Endothelial cell (in vitro differentiated cells): ENCODE data around the gene KIAA1586. TPM values are rescaled to one million over a fixed set of nuclear protein-coding genes. Genes with fewer than 3 reads are reported as not detected.
"Not testable (repeated sequence)": the region's sequence is repeated elsewhere in the genome, so short reads cannot be mapped to it uniquely, and the experiment has no call there.

ENCODE experiments used
- DNase-seq: peaks from one replicate; pipeline ENCODE4 v3.0.0; 2021; ENCODE audit warnings: low spot score
- H3K27ac Mint-ChIP-seq: one replicate; pipeline ENCODE4 v1.8.0; 2021; ENCODE audit warnings: mixed read lengths, inconsistent platforms; ENCODE audit not compliant: unreplicated experiment
- H3K27me3 Mint-ChIP-seq: one replicate; pipeline ENCODE4 v1.8.0; 2021; ENCODE audit warnings: mild to moderate bottlenecking, moderate library complexity, mixed read lengths, inconsistent platforms; ENCODE audit not compliant: unreplicated experiment
- H3K36me3 Mint-ChIP-seq: one replicate; pipeline ENCODE4 v1.8.0; 2021; ENCODE audit warnings: mild to moderate bottlenecking, low read depth, mixed read lengths, inconsistent platforms; ENCODE audit not compliant: unreplicated experiment
- H3K4me1 Mint-ChIP-seq: one replicate; pipeline ENCODE4 v1.8.0; 2021; ENCODE audit warnings: mild to moderate bottlenecking, mixed read lengths, inconsistent platforms; ENCODE audit not compliant: unreplicated experiment
- H3K4me3 Mint-ChIP-seq: one replicate; pipeline ENCODE4 v1.8.0; 2021; ENCODE audit warnings: mild to moderate bottlenecking, mixed read lengths, inconsistent platforms; ENCODE audit not compliant: unreplicated experiment
- H3K9me3 Mint-ChIP-seq: one replicate; pipeline ENCODE4 v1.8.0; 2021; ENCODE audit warnings: mixed read lengths, inconsistent platforms; ENCODE audit not compliant: unreplicated experiment
- CTCF ChIP-seq: fragments of 200-600 bp; sonication (generic); IDR thresholded peaks from one replicate; pipeline ENCODE4 v1.5.0; 2021; ENCODE audit warnings: antibody characterized with exemption; ENCODE audit not compliant: unreplicated experiment
- total RNA-seq: library from RNA; stranded (reverse); fragmentation: NEBNext Ultra II Directional; extraction: Animal tissue kit (Norgen Biotek cat#: 25700); gene quantifications from one replicate; pipeline ENCODE4 v1.2.1, GENCODE V29; 2021; ENCODE audit not compliant: unreplicated experiment

The KIAA1586 gene
- total RNA-seq, 1 donor from 2014 or later = 44.3 TPM

DNA sequence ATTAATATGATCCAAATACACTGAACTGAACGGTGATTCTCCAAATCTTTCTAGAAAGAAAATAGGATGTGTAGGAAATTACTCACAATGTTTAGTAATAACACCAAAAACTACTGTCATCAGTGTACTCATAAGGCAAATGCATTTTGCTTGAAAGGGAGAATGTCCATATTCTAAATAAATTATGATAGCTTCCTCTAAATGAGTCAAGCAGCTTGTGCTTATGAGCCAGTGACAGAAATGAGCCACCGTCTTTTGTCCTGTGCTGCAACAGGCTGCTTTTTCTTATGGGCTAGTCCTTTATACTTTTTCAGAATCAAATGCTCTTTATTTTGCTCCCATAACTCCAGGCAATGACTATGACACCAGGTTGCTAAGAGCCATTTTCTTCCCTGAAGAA lies 39.0 kb downstream of the KIAA1586 start:
- Mint-ChIP-seq H3K27me3 (peaks cover 2% of the 10 kb centered on the region), H3K4me1 (peaks cover 34% of the 10 kb centered on the region), H3K27ac (no peak overlapping the region), H3K36me3 (peaks cover 10% of the 10 kb centered on the region), H3K4me3 (no peak overlapping the region), H3K9me3 (no peaks in the 10 kb centered on the region)
- DNase-seq = no peak
- no peak for TF ChIP-seq CTCF

GRCh38 chr6:57086843-57087242 lies 40.4 kb downstream of the KIAA1586 start:
- Mint-ChIP-seq H3K36me3 (peaks cover 11% of the 10 kb centered on the region), H3K4me3 (no peak overlapping the region), H3K9me3 (no peaks in the 10 kb centered on the region), H3K27ac (no peak overlapping the region), H3K27me3 (peaks cover 2% of the 10 kb centered on the region), H3K4me1 (peaks cover 39% of the 10 kb centered on the region)
- no peak for TF ChIP-seq CTCF
- no peak for DNase-seq

DNA sequence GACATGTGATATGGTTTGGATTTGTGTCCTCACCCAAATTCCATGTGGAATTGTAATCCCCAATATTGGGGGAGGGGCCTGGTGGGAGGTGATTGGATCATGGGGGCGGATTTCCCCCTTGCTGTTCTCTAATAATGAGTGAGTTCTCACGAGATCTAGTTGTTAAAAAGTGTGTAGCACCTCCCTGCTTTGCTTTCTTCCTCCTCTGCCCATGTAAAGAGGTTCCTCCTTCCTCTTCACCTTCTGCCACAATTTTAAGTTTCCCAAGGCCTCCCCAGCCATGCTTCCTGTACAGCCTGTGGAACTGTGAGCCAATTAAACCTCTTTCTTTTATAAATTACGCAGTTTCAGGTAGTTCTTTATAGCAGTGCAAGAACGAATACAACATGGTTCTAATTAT lies 41.4 kb downstream of the KIAA1586 start:
- Mint-ChIP-seq H3K4me3 (peak overlapping the region; percentile 75), H3K9me3 (no peaks in the 10 kb centered on the region), H3K36me3 (peaks cover 16% of the 10 kb centered on the region), H3K4me1 (peaks cover 36% of the 10 kb centered on the region), H3K27me3 (peaks cover 2% of the 10 kb centered on the region), H3K27ac (peak overlapping the region; percentile 94)
- no peak for DNase-seq
- no peak for TF ChIP-seq CTCF

DNA sequence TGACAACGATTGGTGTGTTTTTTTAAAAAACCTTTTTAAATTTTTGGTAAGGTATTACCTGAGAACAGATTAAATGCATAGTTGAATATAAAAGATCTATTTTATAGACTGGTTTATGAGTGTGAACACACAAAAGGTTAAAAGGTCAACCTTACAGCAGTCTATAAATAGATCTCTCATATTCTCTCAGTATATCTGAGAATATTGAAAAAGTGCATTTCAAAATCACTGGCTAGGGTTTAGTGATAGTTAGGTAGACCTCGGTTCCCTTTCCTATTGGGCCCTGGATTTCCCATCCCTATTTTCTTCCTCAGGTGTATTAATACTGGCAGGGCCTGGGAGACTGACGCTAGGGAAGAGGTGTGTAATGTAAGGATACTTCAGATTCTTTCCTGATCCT lies 42.8 kb downstream of the KIAA1586 start:
- H3K9me3 Mint-ChIP-seq = no peaks in the 10 kb centered on the region
- no peak for DNase-seq
- TF ChIP-seq CTCF = no peak
- H3K4me3 Mint-ChIP-seq = peak overlapping the region; percentile 93
- H3K27me3 Mint-ChIP-seq = peaks cover 2% of the 10 kb centered on the region
- peaks cover 21% of the 10 kb centered on the region for H3K36me3 Mint-ChIP-seq
- peaks cover 40% of the 10 kb centered on the region for H3K4me1 Mint-ChIP-seq
- peak overlapping the region; percentile 91 for H3K27ac Mint-ChIP-seq

GRCh38 chr6:57089687-57090457 lies 43.4 kb downstream of the KIAA1586 start, which contains the start of gene ZNF451:
Gene ZNF451, plus strand, starts transcription at chr6:57090188. Its CDS starts 66 bp downstream, at chr6:57090254.
- Mint-ChIP-seq H3K36me3 (peaks cover 23% of the 10 kb centered on the region), H3K27me3 (peaks cover 2% of the 10 kb centered on the region), H3K27ac (peak within 1 kb of the TSS; percentile 91), H3K4me3 (peak within 1 kb of the TSS; percentile 93), H3K9me3 (no peaks in the 10 kb centered on the region), H3K4me1 (peaks cover 41% of the 10 kb centered on the region)
- DNase-seq = peak; percentile 99
- no peak for TF ChIP-seq CTCF

DNA sequence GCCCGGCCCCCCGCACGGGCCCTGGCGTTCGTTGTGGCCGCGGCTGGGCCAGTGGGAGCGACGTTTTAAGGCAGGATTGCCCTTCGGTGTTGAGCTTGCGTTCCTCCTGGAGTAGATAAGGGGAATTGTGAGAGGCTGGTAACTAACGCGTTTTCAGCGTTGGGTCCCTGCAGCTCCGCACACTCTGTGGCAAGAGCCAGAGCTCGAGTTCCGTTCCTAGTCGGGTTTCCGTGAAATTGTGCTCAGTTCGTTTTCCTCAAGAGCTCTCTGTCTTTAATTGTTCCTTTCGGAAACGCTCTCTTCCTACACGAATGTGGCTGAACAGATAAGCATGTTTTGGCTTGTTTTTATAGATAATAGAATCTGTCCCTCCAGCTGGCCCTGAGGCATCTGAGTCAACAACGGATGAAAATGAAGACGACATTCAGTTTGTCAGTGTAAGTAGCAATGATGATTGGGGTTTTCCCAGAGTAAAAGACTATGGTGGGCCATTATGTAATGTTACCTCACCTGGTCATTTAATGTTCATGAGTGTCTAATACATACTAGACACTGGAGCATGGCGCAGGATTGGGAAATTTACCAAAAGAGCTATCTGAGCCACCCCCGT lies 44.1 kb downstream of the KIAA1586 start:
- not testable (repeated sequence) for H3K27ac Mint-ChIP-seq, DNase-seq, H3K4me3 Mint-ChIP-seq, H3K9me3 Mint-ChIP-seq, H3K27me3 Mint-ChIP-seq
- H3K4me1 Mint-ChIP-seq = peaks cover 43% of the 10 kb centered on the region
- H3K36me3 Mint-ChIP-seq = peaks cover 26% of the 10 kb centered on the region

GRCh38 chr6:57091375-57091774 lies 44.9 kb downstream of the KIAA1586 start:
- H3K4me1 Mint-ChIP-seq = peaks cover 43% of the 10 kb centered on the region
- not testable (repeated sequence) for H3K27me3 Mint-ChIP-seq, DNase-seq, H3K9me3 Mint-ChIP-seq
- H3K36me3 Mint-ChIP-seq = peaks cover 24% of the 10 kb centered on the region
- peak overlapping the region; percentile 92 for H3K4me3 Mint-ChIP-seq
- H3K27ac Mint-ChIP-seq = peak overlapping the region; percentile 72
